GM18858 (cell line): ENCODE results near the gene NOC2L.

ENCODE experiments used
- ATAC-seq: cut with Tn5 transposase; IDR thresholded peaks from one replicate; pipeline ENCODE4 v1.9.1; 2021; ENCODE audit not compliant: unreplicated experiment

The NOC2L gene

GRCh38 chr1:975365-975764 lies 16.3 kb upstream of the NOC2L start:
- ATAC-seq, result no peak

- no peak for ATAC-seq
Measured at GRCh38 chr1:974687-975328, 15.8 kb upstream of the NOC2L start.

- ATAC-seq, result no peak
Measured at GRCh38 chr1:974293-974640, 15.2 kb upstream of the NOC2L start.

DNA sequence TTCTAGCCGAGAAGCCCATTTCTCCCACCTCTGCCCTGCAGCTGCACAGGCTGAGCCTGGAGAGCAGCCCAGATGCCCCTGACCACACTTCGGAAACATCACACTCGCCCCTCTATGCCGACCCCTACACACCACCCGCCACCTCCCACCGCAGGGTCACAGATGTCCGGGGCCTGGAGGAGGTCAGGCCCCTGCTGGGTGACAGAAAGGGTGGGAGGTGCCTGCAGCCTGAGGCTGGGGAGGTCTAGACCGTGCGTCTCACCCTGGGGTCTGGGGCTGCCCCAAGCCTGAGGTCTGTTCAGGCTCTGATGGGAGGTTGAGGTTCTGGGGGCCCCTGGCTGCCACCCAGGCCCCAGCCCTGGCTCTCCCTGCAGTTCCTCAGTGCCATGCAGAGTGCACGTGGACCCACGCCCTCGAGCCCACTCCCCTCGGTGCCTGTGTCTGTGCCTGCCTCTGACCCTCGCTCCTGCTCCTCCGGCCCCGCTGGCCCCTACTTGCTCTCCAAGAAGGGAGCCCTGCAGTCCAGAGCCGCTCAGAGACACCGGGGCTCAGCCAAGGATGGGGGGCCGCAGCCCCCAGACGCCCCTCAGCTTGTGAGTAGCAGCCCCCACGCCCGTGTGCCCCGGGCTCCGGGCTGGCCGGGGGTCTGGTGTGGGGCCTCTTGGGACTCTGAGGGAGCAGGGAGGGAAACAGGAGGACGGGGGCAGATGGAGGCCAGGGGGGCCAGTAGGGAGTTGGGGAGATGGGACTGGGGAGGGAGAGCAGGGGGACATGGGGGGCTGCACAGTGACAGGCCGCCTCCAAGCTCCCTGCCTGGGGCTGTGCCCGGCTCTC lies 14.6 kb upstream of the NOC2L start:
- no peak for ATAC-seq

GRCh38 chr1:972726-973458 lies 13.8 kb upstream of the NOC2L start:
- no peak for ATAC-seq

GRCh38 chr1:971751-972506 lies 12.9 kb upstream of the NOC2L start:
- ATAC-seq, result no peak

GRCh38 chr1:970973-971730 lies 12.1 kb upstream of the NOC2L start:
- ATAC-seq, result no peak

DNA sequence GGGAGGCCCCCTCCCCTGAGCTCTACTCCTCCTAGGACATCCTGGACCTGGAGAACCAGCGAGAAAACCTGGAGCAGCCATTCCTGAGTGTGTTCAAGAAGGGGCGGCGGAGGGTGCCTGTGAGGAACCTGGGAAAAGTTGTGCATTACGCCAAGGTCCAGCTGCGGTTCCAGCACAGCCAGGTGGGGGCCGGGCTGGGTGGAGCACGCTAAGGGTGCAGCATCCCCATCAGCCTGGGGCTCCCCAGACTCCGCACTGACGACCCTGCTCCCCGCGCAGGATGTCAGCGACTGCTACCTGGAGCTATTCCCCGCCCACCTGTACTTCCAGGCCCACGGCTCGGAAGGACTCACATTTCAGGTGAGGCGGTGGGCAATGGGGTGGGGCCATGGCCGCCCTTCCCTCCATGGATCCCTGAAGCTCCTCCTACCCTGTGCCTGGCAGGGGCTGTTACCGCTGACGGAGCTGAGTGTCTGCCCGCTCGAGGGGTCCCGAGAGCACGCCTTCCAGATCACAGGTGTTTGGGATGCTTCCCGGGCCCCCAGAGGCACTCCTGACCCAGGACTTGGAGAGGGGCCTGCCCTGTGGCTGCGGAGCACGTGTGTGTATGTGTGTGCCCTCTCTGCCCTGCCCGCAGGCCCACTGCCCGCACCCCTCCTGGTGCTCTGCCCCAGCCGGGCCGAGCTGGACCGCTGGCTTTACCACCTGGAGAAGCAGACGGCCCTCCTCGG lies 11.4 kb upstream of the NOC2L start:
- no peak for ATAC-seq

GRCh38 chr1:969260-969855 lies 10.3 kb upstream of the NOC2L start:
- no peak for ATAC-seq

GRCh38 chr1:967466-968343 lies 8.6 kb upstream of the NOC2L start:
- no peak for ATAC-seq

GRCh38 chr1:966704-967300 lies 7.7 kb upstream of the NOC2L start:
- no peak for ATAC-seq

DNA sequence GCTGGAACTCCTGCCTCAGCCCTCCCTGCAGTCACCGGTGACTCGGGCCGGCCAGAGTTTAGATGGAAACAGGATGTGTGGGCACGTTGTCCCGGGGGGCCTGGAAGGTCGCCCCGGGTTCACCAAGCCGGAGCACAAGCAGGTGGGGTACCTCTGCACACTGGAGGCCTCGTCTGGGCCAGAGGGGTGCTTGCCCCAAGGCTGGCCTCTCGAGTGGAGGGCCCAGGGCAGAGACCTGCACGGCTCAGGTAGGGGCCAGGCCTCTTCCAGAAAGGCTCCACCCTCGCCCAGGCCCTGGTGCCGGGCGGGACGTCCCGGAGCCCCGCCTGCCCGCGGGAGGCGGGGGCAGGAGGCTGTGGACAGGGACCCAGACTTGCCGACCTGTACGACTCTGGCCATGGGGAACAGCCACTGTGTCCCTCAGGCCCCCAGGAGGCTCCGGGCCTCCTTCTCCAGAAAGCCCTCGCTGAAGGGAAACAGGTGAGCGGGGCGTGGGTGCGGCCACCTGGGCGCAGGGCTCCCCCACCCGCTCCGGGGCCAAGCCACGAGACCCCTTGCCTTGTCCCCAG lies 7.2 kb upstream of the NOC2L start, which contains the start of gene PLEKHN1:
TSS of gene PLEKHN1 (plus strand) at position 348 of the 569 bp plus-strand sequence. CDS start at position 398, 50 bp downstream.
- ATAC-seq, result no peak

DNA sequence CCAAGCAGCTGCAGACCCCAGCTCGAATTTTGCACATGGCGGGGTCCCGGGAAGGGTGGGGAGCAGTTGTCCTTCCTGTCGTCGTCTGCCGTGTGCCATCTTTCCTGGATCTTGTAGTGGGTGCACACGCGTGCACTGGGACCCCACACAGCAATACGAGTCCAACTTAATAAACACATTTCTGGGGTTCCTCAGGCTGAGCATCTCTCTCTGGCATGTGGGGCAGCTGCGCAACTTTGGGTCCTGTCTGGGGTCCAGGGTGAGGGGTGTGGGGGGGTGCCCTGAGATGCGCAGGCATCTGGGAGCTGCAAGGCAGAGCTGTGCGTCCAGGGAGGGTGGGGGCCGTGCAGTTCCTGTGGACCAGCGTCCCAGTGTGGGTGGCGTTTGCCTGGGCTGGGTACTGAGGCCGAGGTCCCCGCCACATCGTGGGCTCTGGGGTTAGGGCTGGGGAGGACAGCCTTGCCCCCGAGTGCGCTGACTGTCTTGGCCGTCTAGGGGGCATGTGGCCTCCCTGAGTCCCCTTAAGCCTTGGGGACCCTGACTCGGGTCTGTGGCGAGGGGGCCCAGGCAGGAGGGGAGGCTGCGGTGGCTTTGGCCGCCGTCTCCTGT lies 6.6 kb upstream of the NOC2L start:
- ATAC-seq, result no peak

- no peak for ATAC-seq
Measured at GRCh38 chr1:964691-965525, 5.9 kb upstream of the NOC2L start.

DNA sequence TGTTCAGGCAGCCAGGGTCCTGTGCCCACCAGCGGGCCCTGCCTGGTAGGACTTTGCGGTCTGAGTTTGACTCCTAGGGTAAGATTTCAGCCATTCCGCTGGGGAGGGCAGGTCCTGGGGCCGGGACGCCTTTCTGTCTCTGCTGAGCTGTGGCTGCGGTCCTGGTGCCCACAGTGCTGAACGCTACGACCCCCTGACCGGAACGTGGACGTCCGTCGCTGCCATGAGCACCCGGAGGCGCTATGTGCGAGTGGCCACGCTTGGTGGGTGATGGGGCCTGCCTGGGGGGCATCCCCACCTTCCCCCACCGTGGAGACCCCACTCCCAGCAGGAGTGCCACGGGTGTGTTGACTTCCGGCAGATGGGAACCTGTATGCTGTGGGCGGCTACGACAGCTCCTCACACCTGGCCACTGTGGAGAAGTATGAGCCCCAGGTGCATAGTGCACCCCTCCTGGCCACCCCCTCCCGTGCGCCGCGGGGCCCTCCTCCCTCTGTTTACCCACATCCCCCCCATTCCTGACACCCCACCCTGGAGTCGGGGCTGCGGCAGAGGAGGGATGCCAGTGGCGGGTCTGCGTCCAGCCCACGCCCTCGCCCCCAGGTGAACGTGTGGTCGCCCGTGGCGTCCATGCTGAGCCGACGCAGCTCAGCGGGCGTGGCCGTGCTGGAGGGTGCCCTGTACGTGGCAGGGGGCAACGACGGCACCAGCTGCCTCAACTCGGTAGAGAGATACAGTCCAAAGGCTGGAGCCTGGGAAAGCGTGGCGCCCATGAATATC lies 4.9 kb upstream of the NOC2L start:
- ATAC-seq, result no peak

DNA sequence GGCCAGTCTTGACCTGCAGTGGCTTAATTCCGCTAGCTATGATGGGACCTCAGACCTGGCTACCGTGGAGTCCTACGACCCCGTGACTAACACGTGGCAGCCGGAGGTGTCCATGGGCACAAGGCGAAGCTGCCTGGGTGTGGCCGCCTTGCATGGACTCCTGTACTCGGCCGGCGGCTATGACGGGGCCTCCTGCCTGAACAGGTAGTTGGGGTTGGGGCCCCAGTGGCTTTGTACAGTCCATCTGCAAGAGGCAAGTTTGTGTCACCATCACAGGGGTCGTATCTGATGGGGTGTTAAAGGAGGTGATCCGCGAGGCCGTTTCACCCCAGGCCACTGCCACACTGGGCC lies 4.2 kb upstream of the NOC2L start:
- no peak for ATAC-seq
